SH-SY5Y (cell line): ENCODE results near the gene FCHSD2.

Source experiments
- GATA2 ChIP-seq: IDR thresholded peaks from 2 replicates; pipeline ENCODE4 v1.6.1; 2011; ENCODE audit warnings: mild to moderate bottlenecking, low read depth, low read length
- GATA3 ChIP-seq: IDR thresholded peaks from 2 replicates; pipeline ENCODE4 v1.6.1; 2011; ENCODE audit warnings: low read depth, mild to moderate bottlenecking, low read length, moderate library complexity

DNA sequence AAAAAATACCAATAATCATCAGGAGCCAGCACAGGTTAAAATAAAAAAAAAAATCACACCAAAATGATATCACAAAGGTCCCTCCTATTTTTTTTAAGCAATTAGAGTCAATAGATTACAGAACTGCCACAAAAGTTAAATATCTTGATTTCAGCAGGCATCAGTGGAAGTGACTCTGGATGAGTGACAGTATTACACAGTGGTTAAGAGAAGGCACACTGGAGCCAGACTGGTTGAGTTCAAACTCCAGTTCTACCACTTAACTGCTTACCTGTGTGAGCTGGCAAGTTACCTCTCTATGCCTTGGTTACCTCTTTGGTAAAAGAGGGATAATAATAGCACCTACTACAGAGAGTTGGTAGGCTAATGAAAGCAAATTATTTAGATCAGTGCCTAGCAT is 179.4 kb downstream of the FCHSD2 start:
- TF ChIP-seq GATA2 (no peak), GATA3 (no peak)
